ENCODE data around the gene EPX.

EPX gene

GRCh38 chr17:58153046-58153445 lies 39.5 kb upstream of the EPX start:
- Histone ChIP-seq H3K56ac (ENCODE audit: low read length) (no peak overlapping the region), H2AK5ac (ENCODE audit: low read length) (no peak overlapping the region), H3K36me3 (ENCODE audit: control insufficient read depth, insufficient read depth, low read length) (no peaks in the 10 kb centered on the region), H4K5ac (ENCODE audit: low read length) (no peak overlapping the region), H3K4me3 (ENCODE audit: low read length) (no peak overlapping the region), H3K18ac (ENCODE audit: low read length) (no peak overlapping the region), H3K27me3 (ENCODE audit: insufficient read depth, low read length, poor library complexity) (no peaks in the 10 kb centered on the region), H3K23ac (ENCODE audit: low read length) (no peak overlapping the region), H3K9ac (ENCODE audit: low read length) (no peak overlapping the region), H4K8ac (ENCODE audit: low read depth, low read length) (no peak overlapping the region), H2BK5ac (ENCODE audit: low read length) (no peak overlapping the region), H3K4me1 (ENCODE audit: control insufficient read depth, low read depth, low read length) (no peaks in the 10 kb centered on the region), H3K4ac (ENCODE audit: low read depth, low read length) (no peak overlapping the region), H2BK120ac (ENCODE audit: low read depth, low read length) (no peak overlapping the region), H3K79me2 (ENCODE audit: control insufficient read depth, insufficient read depth, low read length) (no peaks in the 10 kb centered on the region), H3K4me2 (ENCODE audit: low read length) (no peak overlapping the region), H2BK15ac (replicated peaks; ENCODE audit: low read depth) (no peak overlapping the region), H3K27ac (ENCODE audit: low read depth, low read length) (no peak overlapping the region), H3K79me1 (ENCODE audit: low read length) (no peaks in the 10 kb centered on the region)
- no CpG with 5 or more reads among the region's 2 CpGs for WGBS (ENCODE audit: extremely low coverage, insufficient coverage, low lambda C conversion rate)
- DNase-seq = no peak

GRCh38 chr17:58153671-58154070 lies 38.9 kb upstream of the EPX start:
- no peaks in the 10 kb centered on the region for H3K79me2 ChIP-seq (ENCODE audit: control insufficient read depth, insufficient read depth, low read length)
- no peaks in the 10 kb centered on the region for H3K4me1 ChIP-seq (ENCODE audit: control insufficient read depth, low read depth, low read length)
- no peaks in the 10 kb centered on the region for H3K27me3 ChIP-seq (ENCODE audit: insufficient read depth, low read length, poor library complexity)
- H3K18ac ChIP-seq (ENCODE audit: low read length) = no peak overlapping the region
- no peak overlapping the region for H3K27ac ChIP-seq (ENCODE audit: low read depth, low read length)
- no peak overlapping the region for H3K4me2 ChIP-seq (ENCODE audit: low read length)
- H3K9ac ChIP-seq (ENCODE audit: low read length) = no peak overlapping the region
- H3K36me3 ChIP-seq (ENCODE audit: control insufficient read depth, insufficient read depth, low read length) = no peaks in the 10 kb centered on the region
- H4K8ac ChIP-seq (ENCODE audit: low read depth, low read length) = no peak overlapping the region
- H2BK120ac ChIP-seq (ENCODE audit: low read depth, low read length) = no peak overlapping the region
- no peak overlapping the region for H3K4me3 ChIP-seq (ENCODE audit: low read length)
- H4K5ac ChIP-seq (ENCODE audit: low read length) = no peak overlapping the region
- no peak for DNase-seq
- H2BK5ac ChIP-seq (ENCODE audit: low read length) = no peak overlapping the region
- no peak overlapping the region for H3K23ac ChIP-seq (ENCODE audit: low read length)
- no peak overlapping the region for H2AK5ac ChIP-seq (ENCODE audit: low read length)
- H3K79me1 ChIP-seq (ENCODE audit: low read length) = no peaks in the 10 kb centered on the region
- H3K4ac ChIP-seq (ENCODE audit: low read depth, low read length) = no peak overlapping the region
- no peak overlapping the region for H3K56ac ChIP-seq (ENCODE audit: low read length)
- no peak overlapping the region for H2BK15ac ChIP-seq (replicated peaks; ENCODE audit: low read depth)

- Histone ChIP-seq H2BK120ac (ENCODE audit: low read depth, low read length) (no peak overlapping the region), H4K8ac (ENCODE audit: low read depth, low read length) (no peak overlapping the region), H4K5ac (ENCODE audit: low read length) (no peak overlapping the region), H3K9ac (ENCODE audit: low read length) (peak overlapping the region; percentile 77), H3K36me3 (ENCODE audit: control insufficient read depth, insufficient read depth, low read length) (no peaks in the 10 kb centered on the region), H2BK5ac (ENCODE audit: low read length) (no peak overlapping the region), H2AK5ac (ENCODE audit: low read length) (no peak overlapping the region), H3K4me2 (ENCODE audit: low read length) (peak overlapping the region; percentile 88), H3K27ac (ENCODE audit: low read depth, low read length) (no peak overlapping the region), H3K56ac (ENCODE audit: low read length) (peak overlapping the region; percentile 76), H3K4me3 (ENCODE audit: low read length) (peak overlapping the region; percentile 8), H3K4ac (ENCODE audit: low read depth, low read length) (no peak overlapping the region), H3K27me3 (ENCODE audit: insufficient read depth, low read length, poor library complexity) (no peaks in the 10 kb centered on the region), H3K23ac (ENCODE audit: low read length) (no peak overlapping the region), H3K79me2 (ENCODE audit: control insufficient read depth, insufficient read depth, low read length) (no peaks in the 10 kb centered on the region), H3K4me1 (ENCODE audit: control insufficient read depth, low read depth, low read length) (no peaks in the 10 kb centered on the region), H3K18ac (ENCODE audit: low read length) (no peak overlapping the region), H2BK15ac (replicated peaks; ENCODE audit: low read depth) (no peak overlapping the region), H3K79me1 (ENCODE audit: low read length) (no peaks in the 10 kb centered on the region)
- WGBS (ENCODE audit: extremely low coverage, insufficient coverage, low lambda C conversion rate) = no CpG with 5 or more reads among the region's 65 CpGs
- DNase-seq = peak; percentile 75
These were observed 35.4 kb upstream of the EPX start for GRCh38 chr17:58156839-58157803.

- Histone ChIP-seq H3K9ac (ENCODE audit: low read length) (no peak overlapping the region), H2AK5ac (ENCODE audit: low read length) (no peak overlapping the region), H3K56ac (ENCODE audit: low read length) (no peak overlapping the region), H3K4me1 (ENCODE audit: control insufficient read depth, low read depth, low read length) (no peaks in the 10 kb centered on the region), H3K23ac (ENCODE audit: low read length) (no peak overlapping the region), H3K79me2 (ENCODE audit: control insufficient read depth, insufficient read depth, low read length) (no peaks in the 10 kb centered on the region), H3K4ac (ENCODE audit: low read depth, low read length) (no peak overlapping the region), H3K36me3 (ENCODE audit: control insufficient read depth, insufficient read depth, low read length) (no peaks in the 10 kb centered on the region), H3K79me1 (ENCODE audit: low read length) (no peaks in the 10 kb centered on the region), H3K4me2 (ENCODE audit: low read length) (no peak overlapping the region), H3K27ac (ENCODE audit: low read depth, low read length) (no peak overlapping the region), H2BK120ac (ENCODE audit: low read depth, low read length) (no peak overlapping the region), H2BK5ac (ENCODE audit: low read length) (no peak overlapping the region), H3K4me3 (ENCODE audit: low read length) (no peak overlapping the region), H3K27me3 (ENCODE audit: insufficient read depth, low read length, poor library complexity) (no peaks in the 10 kb centered on the region), H4K5ac (ENCODE audit: low read length) (no peak overlapping the region), H2BK15ac (replicated peaks; ENCODE audit: low read depth) (no peak overlapping the region), H3K18ac (ENCODE audit: low read length) (no peak overlapping the region), H4K8ac (ENCODE audit: low read depth, low read length) (no peak overlapping the region)
- DNase-seq = no peak
- WGBS (ENCODE audit: extremely low coverage, insufficient coverage, low lambda C conversion rate) = no CpG with 5 or more reads among the region's 2 CpGs
These were observed 34.3 kb upstream of the EPX start for GRCh38 chr17:58158181-58158580.

GRCh38 chr17:58161566-58161965 lies 31.0 kb upstream of the EPX start:
- DNase-seq = no peak
- WGBS (ENCODE audit: extremely low coverage, insufficient coverage, low lambda C conversion rate) = no CpG with 5 or more reads among the region's 3 CpGs
- H2AK5ac ChIP-seq (ENCODE audit: low read length) = no peak overlapping the region

GRCh38 chr17:58165981-58166380 lies 26.5 kb upstream of the EPX start:
- Histone ChIP-seq H3K4me2 (ENCODE audit: low read length) (no peak overlapping the region), H2BK120ac (ENCODE audit: low read depth, low read length) (no peak overlapping the region), H3K56ac (ENCODE audit: low read length) (no peak overlapping the region), H3K9ac (ENCODE audit: low read length) (no peak overlapping the region), H3K4me3 (ENCODE audit: low read length) (no peak overlapping the region), H4K8ac (ENCODE audit: low read depth, low read length) (no peak overlapping the region), H3K23ac (ENCODE audit: low read length) (no peak overlapping the region), H4K5ac (ENCODE audit: low read length) (no peak overlapping the region), H2BK15ac (replicated peaks; ENCODE audit: low read depth) (no peak overlapping the region), H3K4me1 (ENCODE audit: control insufficient read depth, low read depth, low read length) (no peaks in the 10 kb centered on the region), H3K27me3 (ENCODE audit: insufficient read depth, low read length, poor library complexity) (no peaks in the 10 kb centered on the region), H3K79me1 (ENCODE audit: low read length) (no peaks in the 10 kb centered on the region), H3K79me2 (ENCODE audit: control insufficient read depth, insufficient read depth, low read length) (no peaks in the 10 kb centered on the region), H2AK5ac (ENCODE audit: low read length) (no peak overlapping the region), H3K27ac (ENCODE audit: low read depth, low read length) (no peak overlapping the region), H3K36me3 (ENCODE audit: control insufficient read depth, insufficient read depth, low read length) (no peaks in the 10 kb centered on the region), H3K4ac (ENCODE audit: low read depth, low read length) (no peak overlapping the region), H3K18ac (ENCODE audit: low read length) (no peak overlapping the region), H2BK5ac (ENCODE audit: low read length) (no peak overlapping the region)
- no CpG with 5 or more reads among the region's 2 CpGs for WGBS (ENCODE audit: extremely low coverage, insufficient coverage, low lambda C conversion rate)
- DNase-seq = no peak

More at GRCh38 chr17:58161566-58161965, 31.0 kb upstream of the EPX start:
- Histone ChIP-seq H2BK120ac (ENCODE audit: low read depth, low read length) (no peak overlapping the region), H3K79me1 (ENCODE audit: low read length) (no peaks in the 10 kb centered on the region), H3K56ac (ENCODE audit: low read length) (no peak overlapping the region), H3K18ac (ENCODE audit: low read length) (no peak overlapping the region), H4K5ac (ENCODE audit: low read length) (no peak overlapping the region), H3K36me3 (ENCODE audit: control insufficient read depth, insufficient read depth, low read length) (no peaks in the 10 kb centered on the region), H3K79me2 (ENCODE audit: control insufficient read depth, insufficient read depth, low read length) (no peaks in the 10 kb centered on the region), H3K23ac (ENCODE audit: low read length) (no peak overlapping the region), H3K4me1 (ENCODE audit: control insufficient read depth, low read depth, low read length) (no peaks in the 10 kb centered on the region), H3K4ac (ENCODE audit: low read depth, low read length) (no peak overlapping the region), H2BK15ac (replicated peaks; ENCODE audit: low read depth) (no peak overlapping the region), H3K27me3 (ENCODE audit: insufficient read depth, low read length, poor library complexity) (no peaks in the 10 kb centered on the region), H2BK5ac (ENCODE audit: low read length) (no peak overlapping the region), H3K27ac (ENCODE audit: low read depth, low read length) (no peak overlapping the region), H4K8ac (ENCODE audit: low read depth, low read length) (no peak overlapping the region), H3K4me3 (ENCODE audit: low read length) (no peak overlapping the region), H3K4me2 (ENCODE audit: low read length) (no peak overlapping the region), H3K9ac (ENCODE audit: low read length) (no peak overlapping the region)

All from mesendoderm (in vitro differentiated cells).